ENCODE measurements around the gene SUPT3H.

DNA sequence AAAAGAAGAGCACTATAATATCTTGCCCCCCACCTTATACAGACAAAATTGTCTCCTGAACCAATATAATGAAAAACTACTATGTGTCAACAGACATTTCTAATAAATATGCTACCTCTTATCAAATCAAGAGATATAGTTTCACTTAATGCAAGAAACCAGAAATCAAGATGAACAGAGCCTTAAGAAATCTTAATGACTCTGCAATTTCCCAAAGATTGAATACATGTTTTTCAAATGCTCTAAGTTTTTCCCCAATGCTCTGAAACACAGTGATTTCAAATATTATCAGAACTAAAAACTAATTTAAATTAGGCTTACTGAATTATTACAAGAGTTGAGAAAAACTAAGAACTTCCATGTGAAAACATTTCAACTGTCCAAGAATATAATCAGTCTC lies 13.3 kb downstream of the SUPT3H start:
- TF ChIP-seq CTCF (IDR thresholded peaks at IDR 0.05) (no peak), POLR2A (IDR thresholded peaks at IDR 0.05) (no peak)

Data from breast epithelium (tissue), 3 donors.